ENCODE data around the gene PPL.

The PPL gene

GRCh38 chr16:4888428-4889135, 48.4 kb downstream of the PPL start:
- no peak for DNase-seq (ENCODE audit: low spot score)

GRCh38 chr16:4886151-4886550, 50.8 kb downstream of the PPL start:
- no peak for DNase-seq (ENCODE audit: low spot score)

DNA sequence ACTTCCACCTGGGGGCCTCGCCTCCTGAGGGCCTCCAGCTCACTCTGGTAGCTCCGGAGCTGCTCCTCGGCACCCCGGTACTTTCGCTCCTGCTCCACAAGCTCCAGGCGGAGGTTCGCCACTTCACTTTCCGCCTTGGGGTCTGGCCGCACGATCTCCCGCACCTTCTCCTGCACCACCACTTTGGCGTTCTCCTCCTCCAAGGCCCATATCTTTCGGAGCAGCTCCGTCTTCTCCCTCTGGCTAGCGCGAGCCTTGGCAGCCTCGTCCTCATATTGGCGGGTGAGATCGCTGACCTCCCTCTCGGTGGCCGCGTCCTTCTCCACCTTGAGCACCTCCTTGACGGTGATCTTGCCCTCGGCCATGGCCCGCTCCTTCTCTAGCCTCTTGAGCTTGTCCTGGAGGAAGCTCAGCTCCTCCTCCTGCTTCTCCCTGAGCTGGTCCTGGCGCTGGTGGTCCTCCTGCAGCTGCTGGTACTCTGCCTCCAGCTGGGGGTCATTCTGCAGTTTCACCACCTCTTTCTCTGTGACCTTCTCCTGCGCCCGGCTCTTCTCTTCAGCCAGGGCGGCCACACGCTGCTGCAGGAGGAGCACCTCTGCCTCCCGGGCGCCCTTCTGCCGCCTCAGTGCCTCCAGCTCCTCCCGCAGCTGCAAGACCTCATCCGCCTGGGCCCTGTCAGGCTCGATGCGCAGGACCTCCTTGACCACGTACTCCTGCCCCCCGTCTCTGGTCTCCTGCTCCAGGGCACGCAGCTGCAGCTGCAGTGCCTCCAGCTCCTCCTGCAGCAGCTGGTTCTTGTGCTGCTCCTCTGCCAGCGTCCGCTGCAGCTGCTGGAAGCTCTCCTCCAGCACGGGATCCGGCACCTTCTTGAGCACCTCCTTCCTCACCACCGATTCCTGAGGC, 51.7 kb downstream of the PPL start:
- no peak for DNase-seq (ENCODE audit: low spot score)

GRCh38 chr16:4884209-4884608, 52.7 kb downstream of the PPL start:
- no peak for DNase-seq (ENCODE audit: low spot score)

DNA sequence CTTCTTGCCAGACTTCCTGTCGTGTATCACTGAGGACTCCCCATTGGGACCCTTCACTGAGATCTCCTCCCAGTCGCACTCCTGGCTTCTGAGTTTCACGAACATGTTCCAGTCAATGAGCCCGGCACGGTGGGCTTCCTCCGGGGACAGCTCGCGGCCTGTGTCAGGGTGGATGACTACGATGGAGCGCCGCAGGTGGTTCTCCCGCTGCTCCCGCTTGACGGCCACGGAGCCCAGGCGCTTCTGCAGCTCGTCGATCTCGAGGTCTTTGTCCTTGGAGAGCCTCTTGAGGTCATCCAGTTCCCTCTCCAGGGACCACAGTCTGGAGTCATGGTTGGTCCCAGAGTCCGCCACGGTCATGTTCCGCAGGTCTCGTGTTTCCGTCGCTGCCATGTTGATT, 53.4 kb downstream of the PPL start:
- DNase-seq (ENCODE audit: low spot score) = no peak

- DNase-seq (ENCODE audit: low spot score) = no peak
Observed at GRCh38 chr16:4882633-4883285, 54.2 kb downstream of the PPL start.

DNA sequence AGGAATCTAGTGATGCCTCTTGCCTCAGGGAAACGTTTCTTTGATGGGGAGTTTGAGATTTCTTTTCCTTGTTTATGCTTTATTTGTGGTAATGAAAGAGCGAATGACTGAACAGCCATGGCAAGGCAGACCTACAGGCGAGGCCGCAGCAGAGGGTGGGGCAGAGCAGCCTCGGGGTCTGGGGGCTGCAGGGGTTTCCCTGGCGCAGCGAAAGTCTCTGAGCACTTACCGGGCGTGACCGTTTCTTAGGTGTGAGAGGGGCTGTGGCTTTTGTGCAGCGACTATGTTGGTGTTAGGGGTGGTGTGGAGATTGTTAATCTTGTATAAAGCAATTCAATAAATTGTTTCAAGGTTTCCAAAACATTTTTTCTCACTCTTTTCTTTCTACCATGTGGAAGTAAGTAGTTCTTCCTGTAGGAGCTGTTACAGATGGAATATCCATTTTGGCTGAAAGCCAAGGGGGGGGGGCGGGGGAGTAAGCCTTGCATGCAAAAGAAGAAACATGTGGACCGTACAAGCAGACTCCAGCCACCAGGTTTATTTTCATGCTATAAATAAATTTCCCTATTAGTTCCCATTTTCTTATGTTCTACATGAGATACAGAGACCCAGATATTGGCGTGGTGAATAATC, 54.8 kb downstream of the PPL start:
- no peak for DNase-seq (ENCODE audit: low spot score)

DNA sequence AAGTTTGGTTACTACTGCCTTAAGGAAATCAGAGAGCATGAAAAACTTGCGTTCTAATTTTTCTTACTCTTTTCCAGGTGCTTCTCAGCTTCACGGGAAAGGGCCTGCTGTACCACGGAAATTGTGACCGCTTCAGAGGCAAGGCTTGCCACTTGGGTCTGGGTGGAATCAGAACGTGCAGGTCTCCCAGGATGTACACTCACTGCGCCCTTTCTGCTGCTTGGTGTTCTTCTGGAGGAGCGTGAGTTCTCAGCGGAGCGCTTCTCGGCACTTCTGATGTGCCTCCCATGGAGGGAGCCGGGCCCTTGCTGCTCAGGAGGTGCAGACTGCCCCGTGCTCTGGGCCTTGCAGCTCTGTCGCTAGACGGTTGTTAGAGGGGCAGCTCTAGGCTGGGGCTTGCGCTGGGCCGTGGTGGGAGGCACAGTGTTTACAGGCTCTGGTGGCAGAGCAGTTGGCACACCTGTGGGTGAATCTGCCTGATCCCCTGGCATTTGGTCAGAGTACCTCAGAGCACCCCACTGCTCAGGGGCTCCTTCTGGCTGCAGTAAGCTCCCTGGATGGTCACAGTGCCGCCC, 56.9 kb downstream of the PPL start:
- no peak for DNase-seq (ENCODE audit: low spot score)

- DNase-seq (ENCODE audit: low spot score) = no peak
Observed at GRCh38 chr16:4879049-4879448, 57.9 kb downstream of the PPL start.

DNA sequence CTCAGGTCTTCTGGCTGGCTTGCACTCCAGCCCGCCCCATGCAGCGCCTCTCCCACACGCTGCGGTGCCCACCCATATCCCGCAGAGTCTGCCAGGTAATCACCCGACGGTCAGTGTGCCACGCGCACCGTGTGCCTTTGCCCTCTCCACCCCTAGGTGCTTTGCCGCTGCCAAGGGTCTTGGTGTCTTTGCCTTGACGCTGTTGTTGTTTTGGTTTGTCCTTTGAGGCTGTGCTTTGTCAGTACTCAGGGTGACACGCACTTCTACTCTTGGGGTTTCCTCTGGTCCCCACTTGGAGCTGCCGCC, 59.6 kb downstream of the PPL start:
- no peak for DNase-seq (ENCODE audit: low spot score)

- DNase-seq (ENCODE audit: low spot score) = no peak
Observed at GRCh38 chr16:4876646-4877379, 60.1 kb downstream of the PPL start.

DNA sequence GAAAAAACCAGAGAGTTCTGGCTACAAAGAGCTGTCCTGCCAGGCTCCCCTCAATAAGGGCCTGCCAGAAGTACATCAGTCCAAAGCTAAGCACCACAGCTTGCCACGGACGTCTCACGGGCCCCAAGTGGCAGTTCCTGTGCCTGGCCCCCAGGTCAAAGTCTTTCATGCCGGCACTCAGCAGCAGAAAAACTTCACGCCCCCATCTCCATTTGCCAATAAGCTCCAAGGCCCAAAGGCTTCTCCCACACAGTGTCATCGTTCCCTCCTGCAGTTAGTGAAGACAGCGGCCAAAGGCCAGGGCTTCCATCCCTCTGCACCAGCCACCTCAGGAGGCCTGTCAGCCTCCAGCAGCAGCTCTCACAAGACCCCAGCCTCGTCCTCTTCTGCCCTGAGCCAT, 62.3 kb downstream of the PPL start:
- DNase-seq (ENCODE audit: low spot score) = no peak

- DNase-seq (ENCODE audit: low spot score) = no peak
Observed at GRCh38 chr16:4873091-4873490, 63.9 kb downstream of the PPL start.

DNA sequence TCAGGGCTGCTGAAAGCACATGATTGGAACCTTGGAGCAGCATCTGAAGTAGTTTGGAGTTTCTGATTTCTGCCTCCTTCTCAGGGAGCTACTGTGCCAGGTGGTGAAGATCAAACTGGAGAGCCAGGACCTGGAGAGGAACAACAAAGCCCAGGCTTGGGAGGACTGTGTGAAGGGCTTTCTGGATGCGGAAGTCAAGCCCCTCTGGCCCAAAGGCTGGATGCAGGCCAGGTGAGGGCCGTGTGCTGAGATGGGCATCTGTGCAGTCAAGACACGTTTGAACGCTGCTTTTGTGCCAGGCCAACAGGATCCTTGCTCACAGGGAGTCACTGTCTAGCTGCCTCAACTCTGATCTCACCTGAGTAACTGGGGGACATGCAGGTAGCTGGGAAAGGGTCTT, 65.9 kb downstream of the PPL start:
- DNase-seq (ENCODE audit: low spot score) = no peak

- no peak for DNase-seq (ENCODE audit: low spot score)
Observed at GRCh38 chr16:4870138-4870671, 66.7 kb downstream of the PPL start.

DNA sequence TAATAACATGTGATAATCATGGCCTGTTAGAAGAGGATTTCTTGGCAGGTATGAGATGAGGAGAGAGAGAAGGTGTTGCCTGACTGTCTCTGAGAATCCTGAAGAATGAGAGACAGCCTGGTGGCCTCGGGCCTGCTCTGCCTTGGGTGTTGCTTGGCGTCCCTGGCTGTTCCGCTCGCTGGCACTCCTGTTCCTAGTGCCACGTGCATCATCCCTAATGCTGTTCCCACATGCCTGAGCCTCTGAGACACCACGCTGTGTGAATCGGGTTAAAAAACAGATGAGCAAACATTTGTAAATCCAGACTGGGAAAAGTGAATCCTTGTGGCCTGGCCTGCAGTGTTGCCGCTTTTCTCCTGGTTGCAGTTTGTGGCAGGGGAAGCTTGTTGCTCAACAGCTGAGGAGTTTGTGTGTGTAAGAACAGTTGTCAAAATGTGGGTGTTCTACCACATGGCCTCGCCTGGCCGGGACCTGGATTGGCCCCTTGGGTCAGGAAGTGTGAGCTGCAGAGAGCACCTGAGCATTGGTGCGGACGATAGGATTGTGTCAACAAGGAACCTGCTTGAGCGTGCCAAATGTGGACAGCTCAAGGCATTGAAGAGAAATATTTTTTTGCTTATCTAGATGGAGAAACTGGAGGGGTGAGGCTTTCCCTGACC, 67.7 kb downstream of the PPL start:
- DNase-seq (ENCODE audit: low spot score) = no peak

GRCh38 chr16:4868535-4868934, 68.4 kb downstream of the PPL start:
- no peak for DNase-seq (ENCODE audit: low spot score)

DNA sequence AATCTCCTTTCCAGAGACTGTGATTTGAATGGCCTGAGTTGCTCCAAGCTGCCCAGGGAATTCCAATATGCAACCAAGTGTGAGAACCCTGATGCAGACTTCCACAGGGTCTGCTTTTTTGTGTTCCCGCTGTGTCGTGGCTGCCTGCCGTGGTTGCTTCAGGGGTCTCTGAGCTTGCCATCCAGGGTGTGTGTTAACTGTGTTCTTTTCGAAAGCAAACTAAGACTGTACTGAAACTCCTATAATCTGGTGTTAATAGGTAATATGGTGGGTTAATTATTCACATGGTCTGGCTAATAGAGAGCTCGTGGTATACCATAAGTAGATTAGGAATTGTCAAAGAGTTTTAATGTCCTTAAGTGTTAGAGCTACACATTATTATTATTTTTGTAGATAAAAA, 68.9 kb downstream of the PPL start:
- no peak for DNase-seq (ENCODE audit: low spot score)

GRCh38 chr16:4866586-4866985, 70.4 kb downstream of the PPL start:
- no peak for DNase-seq (ENCODE audit: low spot score)

DNA sequence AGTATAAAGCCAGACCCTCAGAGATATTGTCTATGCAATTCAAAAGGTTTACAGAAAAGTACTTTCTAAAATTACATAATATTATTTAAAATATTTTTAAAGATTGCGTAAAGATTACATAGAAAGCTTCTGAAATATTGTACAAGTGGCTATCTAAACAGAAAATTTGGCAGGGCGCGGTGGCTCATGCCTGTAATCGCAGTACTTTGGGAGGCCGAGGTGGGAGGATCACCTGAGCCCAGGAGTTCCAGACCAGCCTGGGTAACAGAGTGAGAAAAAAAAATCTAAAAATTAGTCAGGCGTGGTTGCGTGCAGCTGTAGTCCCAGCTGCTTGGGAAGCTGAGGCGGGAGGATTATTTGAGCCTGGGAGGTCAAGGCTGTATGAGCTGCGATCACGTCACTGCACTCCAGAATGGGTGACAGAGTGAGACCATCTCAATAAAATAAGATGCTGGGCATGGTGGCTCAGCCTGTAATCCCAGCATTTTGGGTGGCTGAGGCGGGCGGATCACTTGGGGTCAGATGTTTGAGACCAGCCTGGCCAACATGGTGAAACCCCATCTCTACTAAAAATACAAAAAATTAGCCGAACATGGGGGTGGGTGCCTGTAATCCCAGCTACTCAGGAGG, 71.6 kb downstream of the PPL start:
- no peak for DNase-seq (ENCODE audit: low spot score)
